Cardiac muscle cell (in vitro differentiated cells and primary cell): ENCODE results near the gene TMEM44. TPM values are rescaled to one million over a fixed set of nuclear protein-coding genes. Genes with fewer than 3 reads are reported as not detected.

Experiments
- DNase-seq, 2 donors: peaks; one replicate each; pipeline versions ENCODE4 v3.0.0 to v3.0.0-alpha.2; 2010 to 2017; ENCODE audit warnings: low read depth in 1 of 2, low spot score in 1 of 2
- H3K27ac ChIP-seq: fragments of 200-600 bp; sonication (generic); 2 replicates; pipeline ENCODE4 v1.5.1; 2016
- H3K27me3 ChIP-seq: fragments of 200-600 bp; sonication (generic); 2 replicates; pipeline ENCODE4 v1.6.0; 2016; ENCODE audit warnings: control low read depth
- H3K36me3 ChIP-seq: fragments of 200-600 bp; sonication (generic); 2 replicates; pipeline ENCODE4 v1.5.1; 2016; ENCODE audit warnings: control low read depth
- H3K4me1 ChIP-seq: fragments of 200-600 bp; sonication (generic); 2 replicates; pipeline ENCODE4 v1.8.1; 2017; ENCODE audit warnings: low read depth, mild to moderate bottlenecking, mixed run types
- H3K4me3 ChIP-seq: fragments of 200-600 bp; sonication (generic); 2 replicates; pipeline ENCODE4 v1.5.1; 2016; ENCODE audit warnings: mild to moderate bottlenecking
- H3K9me3 ChIP-seq: fragments of 200-600 bp; sonication (generic); 2 replicates; pipeline ENCODE4 v1.5.1; 2017; ENCODE audit warnings: low read depth, mild to moderate bottlenecking, control low read depth
- polyA plus RNA-seq: library from polyadenylated mRNA; unstranded; fragments of >200 nt; fragmentation: Nextera tagmentation; extraction: Ambion mirVana; gene quantifications from 2 replicates; pipeline ENCODE4 v1.2.1, GENCODE V29; 2016
- total RNA-seq: library from RNA; depleted of rRNA; stranded (reverse); fragments of >200 nt; gene quantifications from 2 replicates; pipeline ENCODE4 v1.2.3, GENCODE V29; 2016
- TF ChIP-seq, protein P1 (sequence below): IDR thresholded peaks from 2 replicates; pipeline ENCODE4 v1.5.1; 2012; ENCODE audit warnings: low read depth, mild to moderate bottlenecking, low read length

TMEM44 gene
- total and polyA plus RNA-seq, 2 experiments from 2014 or later = 16.2 to 19.2 TPM

DNA sequence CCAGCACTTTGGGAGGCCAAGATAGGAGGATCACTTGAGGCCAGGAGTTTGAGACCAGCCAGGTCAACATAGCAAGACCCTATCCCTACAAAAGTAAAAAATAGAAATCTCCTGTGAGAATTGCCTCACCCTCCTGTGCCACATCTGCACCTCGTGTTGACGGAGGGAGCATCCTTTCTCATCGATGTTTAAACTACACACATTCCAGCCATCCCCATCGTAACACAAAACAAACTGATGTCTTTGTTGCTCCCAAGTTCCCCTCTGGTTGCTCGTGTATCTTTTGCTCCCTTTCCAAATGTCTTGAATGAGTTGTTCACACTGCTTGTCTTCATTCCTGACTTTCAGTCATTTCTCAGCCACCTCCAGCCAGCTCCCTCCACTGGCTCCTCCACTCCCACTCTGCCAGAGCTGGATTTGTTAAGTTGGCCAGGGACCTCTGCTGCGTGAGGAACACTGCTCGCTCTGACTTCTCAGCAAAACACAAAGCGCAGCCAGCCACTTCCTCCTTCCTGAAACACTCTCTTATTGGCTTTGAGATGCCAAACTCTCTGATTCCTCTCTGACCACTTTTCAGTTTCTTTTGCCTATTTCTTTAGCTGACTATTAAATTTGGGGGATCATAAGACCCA, 92.8 kb downstream of the TMEM44 start:
- H3K4me1 ChIP-seq = no peaks in the 10 kb centered on the region
- DNase-seq = peak in 1 of 2 donors; percentile 50
- no peak overlapping the region for H3K27ac ChIP-seq
- TF ChIP-seq, protein P1, sequence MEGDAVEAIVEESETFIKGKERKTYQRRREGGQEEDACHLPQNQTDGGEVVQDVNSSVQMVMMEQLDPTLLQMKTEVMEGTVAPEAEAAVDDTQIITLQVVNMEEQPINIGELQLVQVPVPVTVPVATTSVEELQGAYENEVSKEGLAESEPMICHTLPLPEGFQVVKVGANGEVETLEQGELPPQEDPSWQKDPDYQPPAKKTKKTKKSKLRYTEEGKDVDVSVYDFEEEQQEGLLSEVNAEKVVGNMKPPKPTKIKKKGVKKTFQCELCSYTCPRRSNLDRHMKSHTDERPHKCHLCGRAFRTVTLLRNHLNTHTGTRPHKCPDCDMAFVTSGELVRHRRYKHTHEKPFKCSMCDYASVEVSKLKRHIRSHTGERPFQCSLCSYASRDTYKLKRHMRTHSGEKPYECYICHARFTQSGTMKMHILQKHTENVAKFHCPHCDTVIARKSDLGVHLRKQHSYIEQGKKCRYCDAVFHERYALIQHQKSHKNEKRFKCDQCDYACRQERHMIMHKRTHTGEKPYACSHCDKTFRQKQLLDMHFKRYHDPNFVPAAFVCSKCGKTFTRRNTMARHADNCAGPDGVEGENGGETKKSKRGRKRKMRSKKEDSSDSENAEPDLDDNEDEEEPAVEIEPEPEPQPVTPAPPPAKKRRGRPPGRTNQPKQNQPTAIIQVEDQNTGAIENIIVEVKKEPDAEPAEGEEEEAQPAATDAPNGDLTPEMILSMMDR = no peak
- H3K4me3 ChIP-seq = no peak overlapping the region
- H3K27me3 ChIP-seq = no peaks in the 10 kb centered on the region
- no peaks in the 10 kb centered on the region for H3K36me3 ChIP-seq
- no peaks in the 10 kb centered on the region for H3K9me3 ChIP-seq

DNA sequence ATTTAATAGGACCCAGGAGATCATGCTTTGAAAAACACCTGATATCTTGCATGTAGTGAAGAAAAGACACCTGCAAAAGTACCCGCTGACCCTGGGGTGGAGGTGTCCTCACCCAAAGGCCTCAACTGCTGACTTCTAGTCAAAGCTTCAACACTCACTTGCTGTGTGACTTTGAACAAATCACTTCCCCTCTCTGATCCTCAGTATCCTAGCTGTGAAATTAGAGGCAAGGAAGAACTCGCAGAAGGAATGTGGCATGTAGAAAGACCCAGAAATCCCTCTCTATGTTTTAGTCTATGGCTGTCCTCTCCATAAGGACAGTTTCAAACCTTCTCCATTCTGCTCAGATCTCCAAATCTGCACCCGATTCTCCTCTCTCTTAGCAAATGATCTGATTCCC, 93.7 kb downstream of the TMEM44 start:
- DNase-seq = no peak
- H3K4me3 ChIP-seq = no peak overlapping the region
- H3K9me3 ChIP-seq = no peaks in the 10 kb centered on the region
- no peaks in the 10 kb centered on the region for H3K27me3 ChIP-seq
- no peaks in the 10 kb centered on the region for H3K4me1 ChIP-seq
- TF ChIP-seq, protein P1 = no peak
- H3K36me3 ChIP-seq = no peaks in the 10 kb centered on the region
- H3K27ac ChIP-seq = no peak overlapping the region

DNA sequence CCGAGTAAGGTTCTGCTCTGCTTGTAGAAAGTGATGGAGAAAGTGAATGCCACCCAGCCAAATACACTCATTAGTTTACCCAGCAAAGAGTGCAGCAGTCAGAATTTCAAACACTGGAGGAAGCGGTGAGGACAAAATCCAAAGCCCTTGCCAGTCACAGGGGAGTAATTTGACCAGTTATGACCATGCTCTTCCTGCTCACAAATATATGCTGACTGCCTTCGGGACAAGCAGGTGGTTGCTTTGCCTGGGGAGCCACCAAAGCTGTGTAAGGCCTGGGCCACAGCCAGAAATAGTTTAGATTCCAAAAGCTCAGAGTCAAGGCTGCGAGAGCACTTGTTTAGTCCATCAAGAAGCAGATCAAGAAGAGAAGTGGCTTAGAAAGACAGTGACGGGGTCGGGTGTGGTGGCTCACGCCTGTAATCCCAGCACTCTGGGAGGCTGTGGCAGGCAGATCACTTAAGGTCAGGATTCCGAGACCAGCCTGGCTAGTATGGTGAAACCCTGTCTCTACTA, 95.4 kb downstream of the TMEM44 start:
- DNase-seq = peak; percentile 53 to 71
- TF ChIP-seq, protein P1 = no peak
- Histone ChIP-seq H3K36me3 (no peaks in the 10 kb centered on the region), H3K4me1 (no peaks in the 10 kb centered on the region), H3K4me3 (no peak overlapping the region), H3K27me3 (no peaks in the 10 kb centered on the region), H3K9me3 (no peaks in the 10 kb centered on the region), H3K27ac (peak overlapping the region; percentile 38)

Other genes with a start within 250 kb of the TMEM44 start
- 0.83 and 0.95 TPM in 2 replicates for gene GP5, start 234.2 kb downstream of the TMEM44 start, total RNA-seq
- 0.21 TPM in 1 of 2 replicates, not detected in the other for gene GP5, start 234.2 kb downstream of the TMEM44 start, polyA plus RNA-seq
- 262 and 293 TPM in 2 replicates for gene ATP13A3, start 146.4 kb downstream of the TMEM44 start, total RNA-seq
- gene ATP13A3, start 146.4 kb downstream of the TMEM44 start, polyA plus RNA-seq = 51.8 and 74.5 TPM in 2 replicates
- 15.7 and 22.5 TPM in 2 replicates for gene LSG1, start 38.8 kb upstream of the TMEM44 start, total RNA-seq
- 20.3 and 31.5 TPM in 2 replicates for gene LSG1, start 38.8 kb upstream of the TMEM44 start, polyA plus RNA-seq
- 11.9 and 18.3 TPM in 2 replicates for gene FAM43A, start 52.5 kb upstream of the TMEM44 start, total RNA-seq
- gene FAM43A, start 52.5 kb upstream of the TMEM44 start, polyA plus RNA-seq = 4.9 and 13.7 TPM in 2 replicates